Endothelial cell of umbilical vein (primary cell): ENCODE data around the gene FCAR.
"Not testable (repeated sequence)": the region's sequence is repeated elsewhere in the genome, so short reads cannot be mapped to it uniquely, and the experiment has no call there.

Experiments
- CTCF ChIP-seq, 2 donors: IDR thresholded peaks; 1 replicate in 1 of 2; 2 replicates in 1 of 2; pipeline ENCODE4 v1.5.1; 2011; ENCODE audit warnings: low read length in 2 of 2, mild to moderate bottlenecking in 2 of 2, moderate library complexity in 2 of 2, control low read depth in 1 of 2, inconsistent platforms in 1 of 2, low read depth in 1 of 2; ENCODE audit not compliant: insufficient read depth in 1 of 2; ENCODE audit errors: extremely low read depth in 1 of 2
- FOS ChIP-seq: IDR thresholded peaks from 2 replicates; pipeline ENCODE4 v1.6.1; 2011; ENCODE audit warnings: mild to moderate bottlenecking, low read length, moderate library complexity, borderline replicate concordance; ENCODE audit not compliant: insufficient read depth
- MYC ChIP-seq: IDR thresholded peaks from one replicate; pipeline ENCODE4 v1.6.1; 2011; ENCODE audit warnings: mild to moderate bottlenecking, low read depth, low read length
- POLR2A ChIP-seq: IDR thresholded peaks from 2 replicates; pipeline ENCODE4 v1.6.1; 2012; ENCODE audit warnings: low read depth, mild to moderate bottlenecking, control low read depth, low read length
- POLR2AphosphoS5 ChIP-seq: IDR thresholded peaks from 2 replicates; pipeline ENCODE4 v1.6.1; 2012; ENCODE audit warnings: low read depth, mild to moderate bottlenecking, control low read depth, low read length, moderate library complexity; ENCODE audit not compliant: insufficient read depth

- TF ChIP-seq CTCF (IDR thresholded peaks at IDR 0.05; ENCODE audit: extremely low read depth in 1 of 2, insufficient read depth in 1 of 2, low read depth in 1 of 2, low read length in 2 of 2); POLR2A; MYC; FOS; POLR2AphosphoS5: not testable (repeated sequence)
These were observed 27.1 kb downstream of the FCAR start for GRCh38 chr19:54901153-54901552.
